Duodenal mucosa (tissue), 2 donors: Measurements from ENCODE around the gene SCN4B.

Experiments used
- H3K27ac ChIP-seq: one replicate; pipeline ENCODE4 v1.7.0; 2013; ENCODE audit warnings: low read depth, low read length
- H3K27me3 ChIP-seq, 2 donors: one replicate each; pipeline ENCODE4 v1.7.0; 2013; ENCODE audit warnings: low read length in 2 of 2, control low read depth in 1 of 2; ENCODE audit not compliant: insufficient read depth in 2 of 2, control insufficient read depth in 1 of 2
- H3K36me3 ChIP-seq, 2 donors: one replicate each; pipeline ENCODE4 v1.7.0; 2013; ENCODE audit warnings: low read length in 2 of 2, control low read depth in 1 of 2; ENCODE audit not compliant: insufficient read depth in 2 of 2, control insufficient read depth in 1 of 2
- H3K4me1 ChIP-seq, 2 donors: one replicate each; pipeline ENCODE4 v1.7.0; 2013; ENCODE audit warnings: low read length in 2 of 2, control low read depth in 1 of 2; ENCODE audit not compliant: insufficient read depth in 2 of 2, control insufficient read depth in 1 of 2
- H3K4me3 ChIP-seq, 2 donors: one replicate each; pipeline ENCODE4 v1.7.0; 2013; ENCODE audit warnings: low read length in 2 of 2, low read depth in 1 of 2
- H3K9ac ChIP-seq, 2 donors: one replicate each; pipeline ENCODE4 v1.7.0; 2013; ENCODE audit warnings: low read length in 2 of 2, low read depth in 1 of 2
- H3K9me3 ChIP-seq, 2 donors: one replicate each; pipeline ENCODE4 v1.7.0; 2013; ENCODE audit warnings: low read length in 2 of 2, control low read depth in 1 of 2; ENCODE audit not compliant: control insufficient read depth in 1 of 2

SCN4B gene

GRCh38 chr11:118143661-118144185 is 8.9 kb downstream of the SCN4B start:
- H3K9me3 ChIP-seq = no peaks in the 10 kb centered on the region
- no peak overlapping the region for H3K27ac ChIP-seq
- H3K4me1 ChIP-seq = peaks cover 0 to 7% of the 10 kb centered on the region in 2 donors
- H3K27me3 ChIP-seq = peaks cover 30 to 31% of the 10 kb centered on the region in 2 donors
- H3K36me3 ChIP-seq = no peaks in the 10 kb centered on the region
- no peak overlapping the region for H3K9ac ChIP-seq
- no peak overlapping the region for H3K4me3 ChIP-seq

GRCh38 chr11:118142809-118143208 is 9.8 kb downstream of the SCN4B start:
- no peaks in the 10 kb centered on the region for H3K9me3 ChIP-seq
- no peaks in the 10 kb centered on the region for H3K36me3 ChIP-seq
- H3K27me3 ChIP-seq = peaks cover 25 to 31% of the 10 kb centered on the region in 2 donors
- H3K27ac ChIP-seq = no peak overlapping the region
- H3K4me3 ChIP-seq = no peak overlapping the region
- no peak overlapping the region for H3K9ac ChIP-seq
- peaks cover 0 to 7% of the 10 kb centered on the region in 2 donors for H3K4me1 ChIP-seq

GRCh38 chr11:118142081-118142480 is 10.5 kb downstream of the SCN4B start:
- Histone ChIP-seq H3K27me3 (peaks cover 24 to 26% of the 10 kb centered on the region in 2 donors), H3K4me3 (no peak overlapping the region), H3K27ac (no peak overlapping the region), H3K4me1 (peaks cover 0 to 7% of the 10 kb centered on the region in 2 donors), H3K9ac (no peak overlapping the region), H3K9me3 (no peaks in the 10 kb centered on the region), H3K36me3 (no peaks in the 10 kb centered on the region)

- Histone ChIP-seq H3K4me1 (no peaks in the 10 kb centered on the region), H3K9ac (no peak overlapping the region), H3K9me3 (no peaks in the 10 kb centered on the region), H3K27me3 (peaks cover 24 to 26% of the 10 kb centered on the region in 2 donors), H3K4me3 (no peak overlapping the region), H3K27ac (no peak overlapping the region), H3K36me3 (no peaks in the 10 kb centered on the region)
Measured at GRCh38 chr11:118139578-118139977, 13.0 kb downstream of the SCN4B start.

- H3K27me3 ChIP-seq = peaks cover 20% of the 10 kb centered on the region in 2 donors
Measured at GRCh38 chr11:118138839-118139420, 13.7 kb downstream of the SCN4B start.

GRCh38 chr11:118136801-118137200 is 15.8 kb downstream of the SCN4B start:
- Histone ChIP-seq H3K27ac (no peak overlapping the region), H3K4me1 (no peaks in the 10 kb centered on the region), H3K27me3 (peaks cover 6 to 7% of the 10 kb centered on the region in 2 donors), H3K36me3 (no peaks in the 10 kb centered on the region), H3K9ac (no peak overlapping the region), H3K9me3 (no peaks in the 10 kb centered on the region), H3K4me3 (no peak overlapping the region)

More at GRCh38 chr11:118138839-118139420, 13.7 kb downstream of the SCN4B start:
- Histone ChIP-seq H3K36me3 (no peaks in the 10 kb centered on the region), H3K27ac (no peak overlapping the region), H3K4me1 (no peaks in the 10 kb centered on the region), H3K9ac (no peak overlapping the region), H3K9me3 (no peaks in the 10 kb centered on the region), H3K4me3 (no peak overlapping the region)

- H3K9me3 ChIP-seq = no peaks in the 10 kb centered on the region
Measured at GRCh38 chr11:118136341-118136740, 16.3 kb downstream of the SCN4B start.

GRCh38 chr11:118135796-118136165 is 16.8 kb downstream of the SCN4B start:
- no peak overlapping the region for H3K4me3 ChIP-seq
- H3K9me3 ChIP-seq = no peaks in the 10 kb centered on the region
- no peaks in the 10 kb centered on the region for H3K4me1 ChIP-seq
- peaks cover 0 to under 1% of the 10 kb centered on the region in 2 donors for H3K27me3 ChIP-seq
- no peak overlapping the region for H3K27ac ChIP-seq
- no peaks in the 10 kb centered on the region for H3K36me3 ChIP-seq
- no peak overlapping the region for H3K9ac ChIP-seq

More at GRCh38 chr11:118136341-118136740, 16.3 kb downstream of the SCN4B start:
- H3K4me3 ChIP-seq = no peak overlapping the region
- H3K4me1 ChIP-seq = no peaks in the 10 kb centered on the region
- peaks cover 3 to 6% of the 10 kb centered on the region in 2 donors for H3K27me3 ChIP-seq
- H3K36me3 ChIP-seq = no peaks in the 10 kb centered on the region
- no peak overlapping the region for H3K27ac ChIP-seq
- no peak overlapping the region for H3K9ac ChIP-seq

- no peaks in the 10 kb centered on the region for H3K27me3 ChIP-seq
- H3K4me1 ChIP-seq = no peaks in the 10 kb centered on the region
- H3K4me3 ChIP-seq = no peak overlapping the region
- H3K27ac ChIP-seq = no peak overlapping the region
- H3K9me3 ChIP-seq = no peaks in the 10 kb centered on the region
- no peaks in the 10 kb centered on the region for H3K36me3 ChIP-seq
- no peak overlapping the region for H3K9ac ChIP-seq
Measured at GRCh38 chr11:118135051-118135795, 17.4 kb downstream of the SCN4B start.

- no peaks in the 10 kb centered on the region for H3K9me3 ChIP-seq
- H3K4me1 ChIP-seq = no peaks in the 10 kb centered on the region
- no peaks in the 10 kb centered on the region for H3K36me3 ChIP-seq
- no peak overlapping the region for H3K4me3 ChIP-seq
- H3K27ac ChIP-seq = no peak overlapping the region
- no peak overlapping the region for H3K9ac ChIP-seq
- no peaks in the 10 kb centered on the region for H3K27me3 ChIP-seq
Measured at GRCh38 chr11:118133816-118134215, 18.8 kb downstream of the SCN4B start.
